NCI-H226 (cell line): ENCODE data around the gene LRRC8E.
A peak's percentile ranks its signal among the peaks of the same experiment; 100 is the strongest.
"Not testable (repeated sequence)": the region's sequence is repeated elsewhere in the genome, so short reads cannot be mapped to it uniquely, and the experiment has no call there.

Source experiments
- DNase-seq: peaks from one replicate; pipeline ENCODE4 v3.0.0-alpha.2; 2015

Gene LRRC8E

GRCh38 chr19:7921967-7922835 lies 33.9 kb downstream of the LRRC8E start:
- no peak for DNase-seq

GRCh38 chr19:7922836-7923195 lies 34.5 kb downstream of the LRRC8E start:
- DNase-seq, result no peak

- DNase-seq, result no peak
These were observed 35.2 kb downstream of the LRRC8E start for GRCh38 chr19:7923295-7924191.

GRCh38 chr19:7924241-7924640 lies 35.9 kb downstream of the LRRC8E start:
- DNase-seq, result no peak

GRCh38 chr19:7924651-7925170 lies 36.4 kb downstream of the LRRC8E start:
- no peak for DNase-seq

GRCh38 chr19:7925171-7925851 lies 37.0 kb downstream of the LRRC8E start:
- peak; percentile 65 for DNase-seq

GRCh38 chr19:7926021-7926726 lies 37.9 kb downstream of the LRRC8E start, which contains the start of gene CTXN1:
CTXN1 (minus strand) TSS chr19:7926135; CDS start chr19:7925538, 597 bp downstream.
- no peak for DNase-seq

GRCh38 chr19:7926727-7927604 lies 38.7 kb downstream of the LRRC8E start:
- no peak for DNase-seq

- no peak for DNase-seq
These were observed 39.5 kb downstream of the LRRC8E start for GRCh38 chr19:7927605-7928333.

GRCh38 chr19:7928334-7928706 lies 40.0 kb downstream of the LRRC8E start:
- DNase-seq, result no peak

GRCh38 chr19:7928741-7929701 lies 40.7 kb downstream of the LRRC8E start:
- DNase-seq, result peak; percentile 83

GRCh38 chr19:7930030-7930429 lies 41.7 kb downstream of the LRRC8E start:
- DNase-seq, result not testable (repeated sequence)

GRCh38 chr19:7930765-7931164 lies 42.5 kb downstream of the LRRC8E start:
- DNase-seq, result no peak

GRCh38 chr19:7931221-7932061 lies 43.1 kb downstream of the LRRC8E start:
- DNase-seq, result no peak

- DNase-seq, result no peak
These were observed 44.1 kb downstream of the LRRC8E start for GRCh38 chr19:7932276-7932929.

- DNase-seq, result no peak
These were observed 44.6 kb downstream of the LRRC8E start for GRCh38 chr19:7932930-7933300.

- no peak for DNase-seq
These were observed 45.1 kb downstream of the LRRC8E start for GRCh38 chr19:7933411-7933810.
